WTC11 (cell line): Measurements from ENCODE around the gene MTNR1A. TPM values are rescaled to one million over a fixed set of nuclear protein-coding genes. Genes with fewer than 3 reads are reported as not detected.

Experiments
- ATAC-seq: fragments of 200-7000 bp; cut with Tn5 transposase; 2 replicates; pipeline ENCODE4 v1.10.0; 2021; ENCODE audit warnings: mild to moderate bottlenecking, moderate library complexity
- CTCF ChIA-PET: fragments of 300-600 bp; sonication (Branson Sonifier 250); formaldehyde crosslinking; loops from one replicate; lab custom pipeline; 2021; ENCODE audit warnings: antibody characterized with exemption; lab: Charles Lee
- POLR2A ChIA-PET: fragments of 350-600 bp; sonication (Branson Sonifier 250); formaldehyde crosslinking; loops from one replicate; lab custom pipeline; 2021; ENCODE audit warnings: antibody characterized with exemption; lab: Charles Lee
- DNase-seq: peaks from one replicate; pipeline ENCODE4 v3.0.0; 2021; ENCODE audit warnings: low spot score
- H3K27ac Mint-ChIP-seq: 2 replicates; pipeline ENCODE4 v1.8.0; 2021; ENCODE audit warnings: mixed read lengths
- H3K27me3 Mint-ChIP-seq: 2 replicates; pipeline ENCODE4 v1.8.0; 2021; ENCODE audit warnings: low read depth, mild to moderate bottlenecking, moderate library complexity, mixed read lengths
- H3K36me3 Mint-ChIP-seq: 2 replicates; pipeline ENCODE4 v1.8.0; 2021; ENCODE audit warnings: mixed read lengths
- H3K4me1 Mint-ChIP-seq: 2 replicates; pipeline ENCODE4 v1.8.0; 2022; ENCODE audit warnings: mixed read lengths
- H3K4me3 Mint-ChIP-seq: 2 replicates; pipeline ENCODE4 v1.8.0; 2021; ENCODE audit warnings: mild to moderate bottlenecking, moderate library complexity, mixed read lengths
- H3K9me3 Mint-ChIP-seq: 2 replicates; pipeline ENCODE4 v1.8.0; 2021; ENCODE audit warnings: mixed read lengths
- ATF6 ChIP-seq: sonication (generic); formaldehyde crosslinking; IDR thresholded peaks from 2 replicates; pipeline ENCODE4 v1.8.1; 2023; ENCODE audit warnings: mild to moderate bottlenecking, missing genetic modification reagents
- CBFB ChIP-seq: sonication (generic); formaldehyde crosslinking; IDR thresholded peaks from 2 replicates; pipeline ENCODE4 v1.8.1; 2022; ENCODE audit warnings: mild to moderate bottlenecking, low read depth, missing genetic modification reagents
- EMX1 ChIP-seq: fragments of 250-450 bp; sonication (Bioruptor Pico); IDR thresholded peaks from 2 replicates; pipeline ENCODE4 v1.8.0; 2021; ENCODE audit warnings: mild to moderate bottlenecking
- ETV6 ChIP-seq: sonication (generic); formaldehyde crosslinking; IDR thresholded peaks from 2 replicates; pipeline ENCODE4 v1.8.1; 2022; ENCODE audit warnings: mild to moderate bottlenecking, missing genetic modification reagents
- GRHL2 ChIP-seq: fragments of 250-450 bp; sonication (Bioruptor Pico); IDR thresholded peaks from 2 replicates; pipeline ENCODE4 v1.8.0; 2022; ENCODE audit warnings: mild to moderate bottlenecking, moderate library complexity; ENCODE audit not compliant: insufficient replicate concordance, severe bottlenecking
- IRF1 ChIP-seq: sonication (generic); formaldehyde crosslinking; IDR thresholded peaks from 2 replicates; pipeline ENCODE4 v1.8.0; 2023; ENCODE audit warnings: missing genetic modification reagents
- JAZF1 ChIP-seq: fragments of 250-450 bp; sonication (Bioruptor Pico); IDR thresholded peaks from 2 replicates; pipeline ENCODE4 v1.9.0; 2021; ENCODE audit warnings: moderate library complexity, mild to moderate bottlenecking, inconsistent platforms
- JUN ChIP-seq: sonication (generic); formaldehyde crosslinking; IDR thresholded peaks from 2 replicates; pipeline ENCODE4 v1.8.0; 2023; ENCODE audit warnings: mild to moderate bottlenecking, missing genetic modification reagents
- NFE2L1 ChIP-seq: sonication (generic); formaldehyde crosslinking; IDR thresholded peaks from 2 replicates; pipeline ENCODE4 v1.8.1; 2023; ENCODE audit warnings: missing genetic modification reagents
- NFYB ChIP-seq: sonication (generic); formaldehyde crosslinking; conservative IDR thresholded peaks from 2 replicates; pipeline ENCODE4 v1.8.0; 2022; ENCODE audit warnings: low read depth, missing genetic modification reagents
- NR3C1 ChIP-seq: sonication (generic); formaldehyde crosslinking; conservative IDR thresholded peaks from 2 replicates; pipeline ENCODE4 v1.8.1; 2023; ENCODE audit warnings: low read depth, mild to moderate bottlenecking, missing genetic modification reagents
- PRDM15 ChIP-seq: sonication (generic); formaldehyde crosslinking; IDR thresholded peaks from 2 replicates; pipeline ENCODE4 v1.8.0; 2022; ENCODE audit warnings: missing genetic modification reagents
- TEAD1 ChIP-seq: sonication (generic); formaldehyde crosslinking; IDR thresholded peaks from 2 replicates; pipeline ENCODE4 v1.8.0; 2022; ENCODE audit warnings: mild to moderate bottlenecking, missing genetic modification reagents
- ZBTB43 ChIP-seq: sonication (generic); formaldehyde crosslinking; IDR thresholded peaks from 2 replicates; pipeline ENCODE4 v1.8.1; 2023; ENCODE audit warnings: mild to moderate bottlenecking, missing genetic modification reagents
- ZNF232 ChIP-seq: sonication (generic); formaldehyde crosslinking; IDR thresholded peaks from 2 replicates; pipeline ENCODE4 v1.8.0; 2022; ENCODE audit warnings: mild to moderate bottlenecking, missing genetic modification reagents
- total RNA-seq: library from RNA; stranded (reverse); gene quantifications from 3 replicates; pipeline ENCODE4 v1.2.3, GENCODE V29; 2021

MTNR1A gene
- total RNA-seq, 1 experiment from 2014 or later = 1.0 TPM

- Mint-ChIP-seq H3K27me3 (peaks cover 3% of the 10 kb centered on the region; the same call in 1 of the 2 replicates), H3K27ac (no peak overlapping the region), H3K36me3 (no peaks in the 10 kb centered on the region), H3K9me3 (peaks cover 5% of the 10 kb centered on the region; the same call in 1 of the 2 replicates), H3K4me1 (peaks cover 6% of the 10 kb centered on the region), H3K4me3 (no peak overlapping the region)
- ChIA-PET POLR2A (no interaction called here), CTCF (no interaction called here)
- TF ChIP-seq NR3C1 (CRISPR knock-in tag) = no peak
- TF ChIP-seq GRHL2 = no peak
- no peak for TF ChIP-seq NFE2L1 (CRISPR knock-in tag)
- ATAC-seq (no peak), DNase-seq (no peak)
These were observed 53.8 kb downstream of the MTNR1A start for GRCh38 chr4:186501554-186501953.

GRCh38 chr4:186500721-186501304 is 54.6 kb downstream of the MTNR1A start:
- POLR2A ChIA-PET = interaction anchor here (0.6 kb wide), 2 partner anchors 10 to 1765 kb away, joined by 3 read pairs; no protein-coding TSS in a partner anchor
- Mint-ChIP-seq H3K4me3 (no peak overlapping the region), H3K27me3 (peaks cover 3% of the 10 kb centered on the region; the same call in 1 of the 2 replicates)

GRCh38 chr4:186499467-186499866 is 55.9 kb downstream of the MTNR1A start:
- POLR2A ChIA-PET = no interaction called here

More at GRCh38 chr4:186500721-186501304, 54.6 kb downstream of the MTNR1A start:
- Mint-ChIP-seq H3K36me3 (peaks cover 3% of the 10 kb centered on the region; the same call in 1 of the 2 replicates), H3K9me3 (peaks cover 10% of the 10 kb centered on the region), H3K4me1 (peaks cover 6% of the 10 kb centered on the region), H3K27ac (no peak overlapping the region; the same call in 1 of the 2 replicates)
- DNase-seq (peak; percentile 16), ATAC-seq (peak; percentile 36)
- TF ChIP-seq ZNF232 (CRISPR knock-in tag) = no peak
- no peak for TF ChIP-seq ETV6 (CRISPR knock-in tag)
- TF ChIP-seq TEAD1 = no peak
- no peak for TF ChIP-seq JAZF1
- TF ChIP-seq ATF6 (CRISPR knock-in tag) = no peak
- no peak for TF ChIP-seq NFYB
- CTCF ChIA-PET = interaction anchor here (1.4 kb wide), 1 partner anchor 55 kb away, joined by 3 read pairs; the partner anchor contains the start of gene MTNR1A

GRCh38 chr4:186497043-186497442 is 58.3 kb downstream of the MTNR1A start:
- no peak for DNase-seq
- Mint-ChIP-seq H3K9me3 (peaks cover 41% of the 10 kb centered on the region), H3K4me3 (no peak overlapping the region), H3K27me3 (peaks cover 7% of the 10 kb centered on the region; the same call in 1 of the 2 replicates)
- POLR2A ChIA-PET = no interaction called here
- no peak for TF ChIP-seq CBFB (CRISPR knock-in tag)
- no peak for TF ChIP-seq EMX1
- no peak for TF ChIP-seq ZBTB43 (CRISPR knock-in tag)
- TF ChIP-seq PRDM15 (CRISPR knock-in tag) = no peak
- TF ChIP-seq, all 79 proteins: peak for 0
- Mint-ChIP-seq H3K36me3 (peaks cover 23% of the 10 kb centered on the region), H3K27ac (no peak overlapping the region), H3K4me1 (peaks cover 6% of the 10 kb centered on the region)
- no peak for ATAC-seq
- CTCF ChIA-PET = no interaction called here

More at GRCh38 chr4:186499467-186499866, 55.9 kb downstream of the MTNR1A start:
- H3K9me3 Mint-ChIP-seq = peaks cover 23% of the 10 kb centered on the region
- ATAC-seq (no peak), DNase-seq (no peak)
- H3K4me1 Mint-ChIP-seq = peaks cover 6% of the 10 kb centered on the region
- TF ChIP-seq JUN (CRISPR knock-in tag) (no peak), IRF1 (CRISPR knock-in tag) (no peak)
- peaks cover 4% of the 10 kb centered on the region; the same call in 1 of the 2 replicates for H3K27me3 Mint-ChIP-seq
- CTCF ChIA-PET = interaction anchor here (0.5 kb wide), 1 partner anchor 111 kb away, joined by 3 read pairs; no protein-coding TSS in a partner anchor
- H3K27ac Mint-ChIP-seq = no peak overlapping the region
- peaks cover 15% of the 10 kb centered on the region for H3K36me3 Mint-ChIP-seq
- no peak overlapping the region for H3K4me3 Mint-ChIP-seq
